Middle frontal gyrus (tissue), 1 donor: ENCODE measurements around the gene C11orf21.
"Not testable (repeated sequence)": the region's sequence is repeated elsewhere in the genome, so short reads cannot be mapped to it uniquely, and the experiment has no call there.

Source experiments
- DNase-seq: peaks from one replicate; pipeline ENCODE4 v3.0.0-alpha.2; 2015; ENCODE audit warnings: low spot score; ENCODE audit errors: extremely low spot score

Gene C11orf21

GRCh38 chr11:2301631-2302305 is at the start of gene C11orf21, which contains the start of gene TSPAN32:
C11orf21 (minus strand) TSS chr11:2301918; CDS start chr11:2301808, 110 bp downstream.
TSPAN32 (plus strand) TSS chr11:2302013; CDS start chr11:2302150, 137 bp downstream.
- no peak for DNase-seq

GRCh38 chr11:2348986-2349385 is 47.3 kb upstream of the C11orf21 start:
- no peak for DNase-seq

- no peak for DNase-seq
Observed at GRCh38 chr11:2347308-2347830, 45.7 kb upstream of the C11orf21 start.

- DNase-seq, result no peak
Observed at GRCh38 chr11:2346586-2347307, 45.0 kb upstream of the C11orf21 start.

DNA sequence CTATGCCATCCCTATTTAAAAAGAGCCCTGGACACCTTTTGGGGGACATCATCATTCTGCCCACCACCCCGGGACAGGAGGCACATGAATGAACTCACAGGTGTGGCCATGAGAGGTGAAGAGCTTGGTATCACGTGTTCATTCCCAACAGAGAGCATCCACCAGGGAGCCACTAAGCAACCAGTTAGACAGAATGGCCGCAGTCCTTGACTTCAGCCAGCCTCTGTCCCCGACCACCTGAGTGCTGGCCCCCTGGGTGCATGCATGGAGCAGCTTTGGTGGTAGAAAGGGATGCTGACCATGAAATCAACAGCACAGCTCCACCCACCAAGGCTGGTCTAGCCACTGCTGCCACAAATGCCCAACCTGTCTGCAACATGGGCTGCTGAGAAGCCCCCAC is 44.3 kb upstream of the C11orf21 start:
- DNase-seq, result no peak

DNA sequence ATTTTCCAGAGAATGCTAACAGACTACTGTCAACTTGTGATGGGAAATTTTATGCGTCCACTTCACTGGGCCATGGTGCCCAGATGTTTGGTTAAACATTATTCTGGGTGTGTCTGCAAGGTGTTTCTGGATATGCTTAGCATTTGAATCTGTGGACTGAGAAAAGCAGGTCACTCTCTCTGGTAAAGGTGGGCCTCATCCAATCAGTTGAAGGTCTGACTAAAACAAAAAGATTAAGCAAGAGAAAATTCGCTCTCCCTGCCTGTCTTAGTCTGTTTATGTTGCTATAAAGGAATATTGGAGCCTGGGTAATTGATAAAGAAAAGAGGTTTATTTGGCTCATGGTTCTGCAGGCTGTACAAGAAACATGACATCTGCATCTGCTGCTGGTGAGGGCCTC is 43.3 kb upstream of the C11orf21 start:
- DNase-seq, result no peak

DNA sequence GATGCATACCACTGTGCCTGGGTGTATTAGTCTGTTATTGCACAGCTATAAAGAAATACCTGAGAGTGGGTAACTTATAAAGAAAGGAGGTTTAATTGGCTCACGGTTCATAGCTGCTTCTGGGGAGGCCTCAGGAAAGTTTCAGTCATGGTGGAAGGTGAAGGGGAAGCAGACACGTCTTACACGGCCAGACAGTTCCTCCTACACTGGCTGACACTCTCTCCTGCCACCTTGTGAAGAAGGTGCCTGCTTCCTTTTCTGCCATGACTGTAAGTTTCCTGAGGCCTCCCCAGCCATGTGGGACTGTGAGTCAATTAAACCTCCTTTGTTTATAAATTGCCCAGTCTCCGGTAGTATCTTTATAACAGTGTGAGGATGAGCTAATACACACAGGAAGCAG is 41.8 kb upstream of the C11orf21 start:
- DNase-seq, result no peak

DNA sequence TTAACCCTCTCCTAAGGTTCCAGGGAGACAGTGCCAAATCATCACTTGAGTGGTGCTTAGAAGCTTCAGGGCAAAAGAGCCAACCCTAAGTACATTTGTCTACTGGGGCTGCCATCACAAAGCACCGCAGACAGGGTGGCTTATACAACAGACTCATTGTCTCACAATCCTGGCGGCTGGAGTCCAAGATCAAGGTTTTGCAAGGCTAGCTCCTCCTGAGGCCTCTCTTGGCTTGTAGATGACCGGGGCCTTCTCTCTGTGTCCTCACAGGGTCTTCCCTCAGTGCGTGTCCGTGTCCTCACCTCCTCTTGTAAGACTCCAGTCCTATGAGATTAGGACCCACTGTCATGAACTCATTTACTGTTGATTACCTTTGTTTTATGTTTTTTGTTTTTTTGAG is 41.3 kb upstream of the C11orf21 start:
- no peak for DNase-seq

DNA sequence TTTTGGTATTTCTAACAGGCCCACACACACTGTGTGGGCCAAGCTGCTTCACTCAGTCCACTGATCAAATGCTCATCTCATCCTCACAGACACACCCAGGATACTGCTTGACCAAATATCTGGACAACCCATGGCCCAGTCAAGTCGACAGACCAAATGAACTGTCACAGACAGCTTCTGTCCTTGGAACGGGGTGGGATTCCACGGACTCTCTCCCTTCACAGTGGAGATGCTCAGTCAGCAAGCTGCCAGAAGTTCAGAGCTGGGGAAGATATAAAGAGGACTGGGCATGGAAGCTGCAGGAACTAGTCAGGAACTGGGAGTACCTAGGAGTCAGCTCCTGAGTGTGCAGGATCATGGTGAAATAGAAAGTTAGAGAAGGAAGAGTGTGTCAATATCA is 40.8 kb upstream of the C11orf21 start:
- DNase-seq, result no peak

- DNase-seq, result not testable (repeated sequence)
Observed at GRCh38 chr11:2338760-2339159, 37.0 kb upstream of the C11orf21 start.

DNA sequence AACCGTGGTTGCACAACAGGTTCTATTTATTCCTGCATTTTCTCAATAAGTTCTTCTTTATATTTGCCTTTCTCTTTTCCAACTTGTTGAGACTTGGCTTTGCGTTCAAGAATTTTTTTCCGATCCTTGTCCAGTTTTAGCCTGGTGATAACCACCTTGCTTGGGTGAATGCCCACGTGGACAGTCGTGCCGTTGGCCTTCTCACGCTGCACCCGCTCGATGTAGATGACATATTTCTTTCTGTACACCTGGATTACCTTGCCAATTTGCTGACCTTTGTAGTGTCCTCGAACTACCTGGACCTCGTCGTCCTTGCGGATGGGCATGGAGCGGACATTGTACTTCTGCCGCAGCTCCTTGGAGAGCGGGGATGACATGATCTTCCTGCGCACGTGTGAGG is 33.6 kb upstream of the C11orf21 start:
- DNase-seq, result not testable (repeated sequence)

GRCh38 chr11:2333486-2334205 is 31.9 kb upstream of the C11orf21 start:
- not testable (repeated sequence) for DNase-seq

- not testable (repeated sequence) for DNase-seq
Observed at GRCh38 chr11:2332569-2332968, 30.9 kb upstream of the C11orf21 start.

DNA sequence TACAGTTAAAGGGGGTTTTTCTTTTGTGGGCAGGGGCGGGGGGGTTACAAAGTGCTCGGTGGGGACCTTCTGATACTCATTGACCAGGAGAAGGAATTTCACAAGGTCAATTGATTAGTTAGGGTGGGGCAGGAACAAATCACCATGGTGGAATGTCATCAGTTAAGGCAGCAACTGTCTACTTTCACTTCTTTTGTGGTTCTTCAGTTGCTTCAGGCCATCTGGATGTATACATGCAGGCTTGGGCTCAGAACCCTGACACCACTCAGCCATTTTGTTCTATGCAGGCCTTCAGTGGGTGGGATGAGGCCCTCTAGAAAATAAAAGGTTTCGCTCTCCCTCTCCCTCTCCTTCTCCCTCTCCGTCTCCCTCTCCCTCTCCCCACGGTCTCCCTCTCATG is 29.7 kb upstream of the C11orf21 start:
- DNase-seq, result no peak

- no peak for DNase-seq
Observed at GRCh38 chr11:2330696-2331095, 29.0 kb upstream of the C11orf21 start.

- DNase-seq, result no peak
Observed at GRCh38 chr11:2329551-2329950, 27.8 kb upstream of the C11orf21 start.

GRCh38 chr11:2328656-2329354 is 27.1 kb upstream of the C11orf21 start:
- no peak for DNase-seq

DNA sequence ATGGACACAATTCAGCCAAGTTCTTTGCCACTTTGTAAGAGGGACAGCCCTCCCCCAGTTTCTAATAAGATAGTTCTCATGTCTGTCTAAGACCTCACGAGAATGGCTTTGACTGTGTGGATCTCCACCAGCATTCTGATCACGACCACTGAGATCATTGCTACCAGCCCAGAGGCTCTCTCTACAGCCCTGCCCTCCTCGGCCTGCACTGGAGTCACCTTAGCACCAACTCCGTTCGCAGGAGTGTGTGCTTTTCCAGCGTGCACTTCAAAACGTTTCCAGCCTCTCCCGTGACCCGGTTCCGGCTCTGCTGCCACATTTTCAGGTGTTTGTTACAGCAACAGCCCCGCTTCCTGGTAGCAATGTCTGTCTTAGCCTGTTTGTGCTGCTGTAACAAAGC is 26.3 kb upstream of the C11orf21 start:
- no peak for DNase-seq

GRCh38 chr11:2327032-2327431 is 25.3 kb upstream of the C11orf21 start:
- no peak for DNase-seq

GRCh38 chr11:2325719-2326118 is 24.0 kb upstream of the C11orf21 start:
- DNase-seq, result no peak

- DNase-seq, result no peak
Observed at GRCh38 chr11:2325123-2325522, 23.4 kb upstream of the C11orf21 start.
